HG03354 (cell line): ENCODE results near the gene UBE2V1.
A peak's percentile ranks its signal among the peaks of the same experiment; 100 is the strongest.
"Not testable (repeated sequence)": the region's sequence is repeated elsewhere in the genome, so short reads cannot be mapped to it uniquely, and the experiment has no call there.

Source experiments
- ATAC-seq: cut with Tn5 transposase; IDR thresholded peaks from one replicate; pipeline ENCODE4 v1.9.1; 2021; ENCODE audit warnings: mild to moderate bottlenecking; ENCODE audit not compliant: unreplicated experiment, poor library complexity, severe bottlenecking

Gene UBE2V1

GRCh38 chr20:50120935-50121693, 8.2 kb upstream of the UBE2V1 start:
- peak; percentile 58 for ATAC-seq

GRCh38 chr20:50118203-50118602, 5.3 kb upstream of the UBE2V1 start:
- no peak for ATAC-seq

DNA sequence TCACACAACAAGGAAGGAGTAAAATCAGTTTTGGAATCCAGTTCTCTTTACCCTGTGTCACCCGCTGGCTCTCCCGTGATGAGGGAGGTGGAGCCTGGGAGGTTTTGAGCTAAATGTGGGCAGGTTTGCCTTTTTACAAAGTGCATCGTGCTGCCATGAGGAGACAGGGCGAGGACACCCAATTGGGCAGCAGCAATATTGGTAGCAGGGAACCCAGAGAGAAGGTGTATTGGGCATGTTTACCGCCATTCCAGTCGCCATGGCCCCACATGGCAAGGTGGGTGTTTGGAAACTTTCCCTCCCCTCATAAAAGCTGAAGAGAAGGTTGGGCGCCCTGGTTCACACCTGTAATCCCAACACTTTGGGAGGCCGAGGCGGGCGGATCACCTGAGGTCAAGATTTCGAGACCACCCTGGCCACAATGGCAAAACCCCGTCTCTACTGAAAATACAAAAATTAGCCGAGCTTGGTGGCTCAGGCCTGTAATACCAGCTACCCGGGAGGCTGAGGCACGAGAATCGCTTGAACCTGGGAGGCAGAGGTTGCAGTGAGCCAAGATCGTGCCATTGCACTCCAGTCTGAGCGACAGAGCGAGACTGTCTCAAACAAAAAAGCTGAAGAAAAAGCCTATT, 3.5 kb upstream of the UBE2V1 start:
- no peak for ATAC-seq

DNA sequence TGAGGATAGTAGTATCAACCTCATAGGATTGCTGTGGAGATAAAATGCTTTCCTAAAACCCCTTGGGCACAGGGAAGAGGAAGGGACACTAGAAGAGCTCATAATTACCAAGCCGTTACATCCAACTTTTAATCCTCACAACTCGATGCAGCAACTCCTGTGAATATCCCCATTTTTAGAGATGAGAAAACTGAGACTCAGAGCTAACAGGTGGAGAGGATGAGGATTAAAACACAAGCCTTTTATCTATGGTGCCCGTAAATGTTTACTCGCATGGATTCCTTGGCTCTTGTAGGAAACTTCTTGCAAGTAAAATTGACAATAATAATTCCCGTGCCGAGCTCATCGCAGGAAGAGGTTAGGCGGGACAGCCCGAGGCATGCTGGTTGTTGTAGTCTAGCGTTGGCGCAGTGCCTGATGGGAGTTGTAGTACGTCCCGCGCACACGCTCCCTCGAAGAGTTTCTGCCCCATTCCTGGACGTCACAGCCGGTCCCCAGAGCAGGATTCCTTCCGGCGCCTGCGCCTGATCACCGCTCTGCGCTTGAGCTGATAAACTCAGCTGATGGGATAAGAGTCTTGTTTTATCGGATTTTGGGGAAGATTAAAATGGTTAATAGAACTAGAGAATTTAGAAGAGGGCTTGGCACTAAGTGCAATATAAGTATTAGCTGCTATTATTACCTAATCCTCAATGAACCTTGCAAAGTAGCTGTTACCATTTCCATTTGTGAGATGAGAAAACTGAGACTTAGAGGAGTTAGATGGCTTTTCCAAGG, 2.8 kb upstream of the UBE2V1 start:
- peak; percentile 76 for ATAC-seq

GRCh38 chr20:50115041-50115512, 2.1 kb upstream of the UBE2V1 start:
- no peak for ATAC-seq

- ATAC-seq: no peak
These were observed 672 bp upstream of the UBE2V1 start for GRCh38 chr20:50113420-50114224.

GRCh38 chr20:50111829-50112495, 988 bp downstream of the UBE2V1 start:
- no peak for ATAC-seq

- no peak for ATAC-seq
These were observed 1.7 kb downstream of the UBE2V1 start for GRCh38 chr20:50111120-50111828.

GRCh38 chr20:50110141-50111047, 2.6 kb downstream of the UBE2V1 start:
- ATAC-seq: peak; percentile 62

DNA sequence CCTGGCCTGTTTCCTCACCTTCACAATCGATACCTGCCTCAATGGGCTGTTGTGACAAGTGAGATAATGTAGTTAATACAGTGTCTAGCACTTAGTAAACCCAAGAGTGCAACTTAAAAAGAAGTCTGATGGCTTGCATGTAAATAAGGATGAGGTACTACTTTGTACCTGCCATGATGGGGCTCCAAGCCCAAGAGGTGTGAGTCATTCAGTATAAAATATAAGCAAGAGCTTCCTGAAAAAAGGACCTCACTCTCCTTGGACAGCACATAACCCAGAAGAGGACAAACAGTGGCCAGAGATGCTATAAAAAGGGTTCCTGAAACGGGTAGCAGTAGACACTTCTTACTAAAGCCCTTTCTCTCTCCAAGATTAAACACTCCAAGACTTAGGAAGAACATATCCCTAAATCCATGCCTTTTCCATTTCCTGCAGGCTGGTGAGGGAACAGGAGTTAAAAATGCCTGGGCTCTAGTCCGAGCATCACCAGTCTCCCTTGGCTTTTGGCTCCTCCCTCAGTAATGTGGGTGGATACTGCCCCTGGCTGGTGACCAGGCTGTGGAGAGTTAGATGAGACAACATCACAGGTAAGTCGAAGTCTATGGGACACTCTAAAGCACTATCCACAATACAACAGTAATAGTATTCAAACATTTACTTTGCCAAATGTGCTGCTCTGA, 4.3 kb downstream of the UBE2V1 start:
- ATAC-seq: no peak

GRCh38 chr20:50107796-50108331, 5.1 kb downstream of the UBE2V1 start:
- no peak for ATAC-seq

GRCh38 chr20:50107086-50107660, 5.8 kb downstream of the UBE2V1 start:
- no peak for ATAC-seq

- not testable (repeated sequence) for ATAC-seq
These were observed 6.3 kb downstream of the UBE2V1 start for GRCh38 chr20:50106669-50107068.

DNA sequence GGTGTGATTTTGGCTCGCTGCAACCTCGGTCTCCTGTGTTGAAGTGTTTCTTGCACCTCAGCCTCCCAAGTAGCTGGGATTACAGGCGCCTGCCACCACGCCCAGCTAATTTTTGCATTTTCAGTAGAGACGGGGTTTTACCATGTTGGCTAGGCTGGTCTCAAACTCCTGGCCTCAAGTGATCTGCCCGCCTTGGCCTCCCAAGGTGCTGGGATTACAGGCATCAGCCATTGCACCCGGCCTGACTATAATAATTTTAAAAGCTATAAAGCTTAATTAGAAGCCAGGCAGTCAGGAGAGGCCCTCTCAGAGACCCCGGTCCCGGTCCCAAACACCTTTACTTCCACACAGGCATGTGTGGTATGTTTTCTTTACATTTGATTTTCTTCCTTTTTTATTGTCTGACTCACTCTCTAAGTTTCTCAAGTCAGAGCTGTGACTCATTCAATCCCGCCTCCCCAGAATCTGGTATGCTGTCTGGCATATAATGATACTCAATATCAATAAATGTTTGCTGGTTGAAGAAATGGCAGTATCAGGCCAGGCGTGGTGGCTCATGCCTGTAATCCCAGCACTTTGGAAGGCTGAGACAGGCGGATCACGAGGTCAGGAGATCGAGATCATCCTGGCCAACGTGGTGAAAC, 9.4 kb downstream of the UBE2V1 start:
- ATAC-seq: not testable (repeated sequence)

DNA sequence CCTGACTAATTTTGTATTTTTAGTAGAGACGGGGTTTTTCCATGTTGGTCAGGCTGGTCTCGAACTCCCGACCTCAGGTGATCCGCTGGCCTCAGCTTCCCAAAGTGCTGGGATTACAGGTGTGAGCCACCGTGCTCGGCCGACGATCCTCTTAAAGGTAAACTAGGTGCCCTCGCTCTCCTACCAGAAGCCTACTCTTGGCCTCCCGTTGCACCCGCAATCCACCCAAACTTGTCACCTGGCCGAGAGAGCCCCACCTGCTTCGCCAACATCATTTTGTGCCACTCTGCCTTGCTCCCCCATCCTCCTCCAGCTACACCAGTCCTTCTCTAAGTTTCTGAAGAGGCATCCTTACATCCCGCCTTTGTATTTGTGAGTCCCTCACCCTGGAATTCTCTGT, 10.4 kb downstream of the UBE2V1 start:
- ATAC-seq: not testable (repeated sequence)

GRCh38 chr20:50101887-50102286, 11.1 kb downstream of the UBE2V1 start:
- no peak for ATAC-seq
